ENCODE measurements around the gene DTNA. TPM values are rescaled to one million over a fixed set of nuclear protein-coding genes. Genes with fewer than 3 reads are reported as not detected.
A peak's percentile ranks its signal among the peaks of the same experiment; 100 is the strongest.

The DTNA gene
- polyA plus RNA-seq, 1 donor from 2014 or later, result 53.9 TPM

DNA sequence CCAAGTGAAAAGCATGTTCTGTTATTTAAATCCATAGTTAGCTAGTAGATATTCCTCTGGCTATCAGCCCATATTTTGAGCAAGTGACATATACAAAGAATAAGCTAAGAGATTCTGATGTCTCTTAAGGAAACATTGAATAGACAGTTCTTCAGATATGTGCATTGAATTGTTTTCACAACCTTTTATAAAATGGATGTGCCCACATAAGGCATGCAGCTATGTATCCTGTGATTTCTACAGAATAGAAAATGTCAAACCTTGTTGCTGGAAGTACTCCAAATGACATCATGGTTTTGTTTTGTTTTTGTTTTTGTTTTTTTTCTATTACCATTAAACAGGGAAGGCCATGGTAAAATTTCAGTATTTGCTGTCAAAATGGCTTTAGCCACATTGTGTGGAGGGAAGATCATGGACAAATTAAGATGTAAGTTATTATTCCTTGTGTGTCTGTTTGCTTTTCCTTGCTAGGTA, 95.8 kb downstream of the DTNA start:
- no peaks in the 10 kb centered on the region for H4K20me1 ChIP-seq (ENCODE audit: insufficient read depth)
- no peaks in the 10 kb centered on the region for H3K79me2 ChIP-seq (replicated peaks; ENCODE audit: insufficient read depth, low read length)
- H3K9me3 ChIP-seq (ENCODE audit: low read length), result no peaks in the 10 kb centered on the region
- H3K9ac ChIP-seq (ENCODE audit: low read length), result no peak overlapping the region
- no peaks in the 10 kb centered on the region for H3K9me2 ChIP-seq (ENCODE audit: insufficient read depth, low read length)
- TF ChIP-seq POLR2AphosphoS5 (IDR thresholded peaks at IDR 0.05) (peak; percentile 14), EP300 (conservative IDR thresholded peaks at IDR 0.05; ENCODE audit: poor library complexity, severe bottlenecking) (no peak)
- no peak overlapping the region for H3K4me2 ChIP-seq (ENCODE audit: low read length)
- H3K27me3 ChIP-seq (ENCODE audit: insufficient read depth, low read depth, low read length), result no peaks in the 10 kb centered on the region
- no peaks in the 10 kb centered on the region for H3K36me3 ChIP-seq (ENCODE audit: insufficient read depth, low read length)
- H2AFZ ChIP-seq (ENCODE audit: low read depth, low read length), result no peak overlapping the region
- no peak overlapping the region for H3K4me3 ChIP-seq (ENCODE audit: low read length)
- H3F3A ChIP-seq (ENCODE audit: insufficient read depth, low read length, poor library complexity, severe bottlenecking), result no peaks in the 10 kb centered on the region
- H3K27ac ChIP-seq (ENCODE audit: low read length), result no peak overlapping the region

DNA sequence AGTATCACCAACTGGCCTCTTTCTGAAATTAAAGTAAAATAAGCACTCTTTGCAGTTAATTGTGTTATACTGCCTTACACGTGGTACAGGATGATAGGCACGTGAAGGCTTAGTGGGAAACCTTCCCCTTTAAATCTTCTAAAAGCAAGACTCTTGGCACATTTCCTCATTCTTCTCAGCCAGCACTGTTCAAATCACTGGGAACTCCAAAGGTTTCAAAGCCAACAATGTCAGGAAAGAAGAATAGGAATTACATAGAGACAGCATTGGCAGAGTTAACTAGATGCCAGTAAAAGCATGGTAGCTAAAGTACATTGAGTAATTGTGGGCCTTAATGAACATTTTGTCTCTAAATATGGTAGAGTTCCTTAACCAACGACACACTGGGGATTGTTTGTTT, 96.4 kb downstream of the DTNA start:
- Histone ChIP-seq H3K4me3 (ENCODE audit: low read length) (no peak overlapping the region), H3K4me2 (ENCODE audit: low read length) (no peak overlapping the region), H3K27me3 (ENCODE audit: insufficient read depth, low read depth, low read length) (no peaks in the 10 kb centered on the region), H3K36me3 (ENCODE audit: insufficient read depth, low read length) (no peaks in the 10 kb centered on the region), H3F3A (ENCODE audit: insufficient read depth, low read length, poor library complexity, severe bottlenecking) (no peaks in the 10 kb centered on the region), H3K9ac (ENCODE audit: low read length) (no peak overlapping the region), H3K9me3 (ENCODE audit: low read length) (no peaks in the 10 kb centered on the region), H2AFZ (ENCODE audit: low read depth, low read length) (no peak overlapping the region), H3K27ac (ENCODE audit: low read length) (no peak overlapping the region), H4K20me1 (ENCODE audit: insufficient read depth) (no peaks in the 10 kb centered on the region), H3K79me2 (replicated peaks; ENCODE audit: insufficient read depth, low read length) (no peaks in the 10 kb centered on the region), H3K9me2 (ENCODE audit: insufficient read depth, low read length) (no peaks in the 10 kb centered on the region)
- no peak for TF ChIP-seq TAF1 (IDR thresholded peaks at IDR 0.05; ENCODE audit: low read depth)
- no peak for TF ChIP-seq RAD21 (conservative IDR thresholded peaks at IDR 0.05)
- TF ChIP-seq MXI1 (conservative IDR thresholded peaks at IDR 0.05; ENCODE audit: poor library complexity, severe bottlenecking), result no peak
- TF ChIP-seq, protein P1, sequence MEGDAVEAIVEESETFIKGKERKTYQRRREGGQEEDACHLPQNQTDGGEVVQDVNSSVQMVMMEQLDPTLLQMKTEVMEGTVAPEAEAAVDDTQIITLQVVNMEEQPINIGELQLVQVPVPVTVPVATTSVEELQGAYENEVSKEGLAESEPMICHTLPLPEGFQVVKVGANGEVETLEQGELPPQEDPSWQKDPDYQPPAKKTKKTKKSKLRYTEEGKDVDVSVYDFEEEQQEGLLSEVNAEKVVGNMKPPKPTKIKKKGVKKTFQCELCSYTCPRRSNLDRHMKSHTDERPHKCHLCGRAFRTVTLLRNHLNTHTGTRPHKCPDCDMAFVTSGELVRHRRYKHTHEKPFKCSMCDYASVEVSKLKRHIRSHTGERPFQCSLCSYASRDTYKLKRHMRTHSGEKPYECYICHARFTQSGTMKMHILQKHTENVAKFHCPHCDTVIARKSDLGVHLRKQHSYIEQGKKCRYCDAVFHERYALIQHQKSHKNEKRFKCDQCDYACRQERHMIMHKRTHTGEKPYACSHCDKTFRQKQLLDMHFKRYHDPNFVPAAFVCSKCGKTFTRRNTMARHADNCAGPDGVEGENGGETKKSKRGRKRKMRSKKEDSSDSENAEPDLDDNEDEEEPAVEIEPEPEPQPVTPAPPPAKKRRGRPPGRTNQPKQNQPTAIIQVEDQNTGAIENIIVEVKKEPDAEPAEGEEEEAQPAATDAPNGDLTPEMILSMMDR (IDR thresholded peaks at IDR 0.05; ENCODE audit: poor library complexity, severe bottlenecking), result no peak
- no peak for TF ChIP-seq POLR2AphosphoS5 (IDR thresholded peaks at IDR 0.05)
- TF ChIP-seq EP300 (conservative IDR thresholded peaks at IDR 0.05; ENCODE audit: poor library complexity, severe bottlenecking), result no peak
- no peak for TF ChIP-seq EZH2 (IDR thresholded peaks at IDR 0.05; ENCODE audit: borderline replicate concordance, insufficient read depth, low read length, poor library complexity, severe bottlenecking)
- TF ChIP-seq SMC3 (conservative IDR thresholded peaks at IDR 0.05; ENCODE audit: poor library complexity), result no peak

DNA sequence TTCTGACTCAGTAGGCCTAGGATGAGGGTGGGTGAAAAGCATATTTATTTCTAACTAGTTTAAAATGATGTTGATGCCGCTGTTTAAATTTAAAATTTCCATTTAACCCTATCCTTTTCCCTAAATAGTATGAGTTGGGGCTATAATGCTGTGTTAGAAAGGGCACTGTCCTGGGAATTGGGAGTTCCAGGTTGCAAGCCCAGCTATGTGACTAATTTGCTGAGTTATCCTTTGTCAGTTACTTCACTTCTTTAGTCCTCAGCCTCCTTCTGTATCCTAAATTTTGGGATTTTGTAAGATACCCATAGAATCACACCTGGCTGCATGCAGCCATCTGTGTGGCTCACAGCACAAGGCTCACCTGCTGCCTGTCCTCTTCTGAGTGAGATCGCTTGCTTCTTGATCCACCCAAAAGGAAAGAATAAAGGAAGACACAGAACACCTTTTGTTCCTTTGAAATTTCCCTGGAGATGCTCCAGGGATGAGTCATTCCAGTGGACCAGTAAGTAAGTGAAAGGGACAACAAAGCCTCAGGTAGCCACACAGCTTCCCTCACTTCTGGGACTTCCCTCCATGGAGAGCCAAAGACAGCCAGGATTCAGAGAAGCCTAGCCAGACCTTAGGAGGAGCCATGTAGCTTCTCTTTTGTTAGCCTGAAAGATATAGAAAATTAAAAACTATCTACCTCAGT, 97.2 kb downstream of the DTNA start:
- Histone ChIP-seq H3K36me3 (ENCODE audit: insufficient read depth, low read length) (no peaks in the 10 kb centered on the region), H3K9me2 (ENCODE audit: insufficient read depth, low read length) (no peaks in the 10 kb centered on the region), H3K79me2 (replicated peaks; ENCODE audit: insufficient read depth, low read length) (no peaks in the 10 kb centered on the region), H3F3A (ENCODE audit: insufficient read depth, low read length, poor library complexity, severe bottlenecking) (no peaks in the 10 kb centered on the region), H3K27ac (ENCODE audit: low read length) (no peak overlapping the region), H4K20me1 (ENCODE audit: insufficient read depth) (no peaks in the 10 kb centered on the region), H3K4me3 (ENCODE audit: low read length) (no peak overlapping the region), H3K9ac (ENCODE audit: low read length) (no peak overlapping the region), H3K4me2 (ENCODE audit: low read length) (no peak overlapping the region), H3K9me3 (ENCODE audit: low read length) (no peaks in the 10 kb centered on the region), H2AFZ (ENCODE audit: low read depth, low read length) (no peak overlapping the region), H3K27me3 (ENCODE audit: insufficient read depth, low read depth, low read length) (no peaks in the 10 kb centered on the region)
- TF ChIP-seq TAF1 (IDR thresholded peaks at IDR 0.05; ENCODE audit: low read depth), result no peak
- TF ChIP-seq POLR2AphosphoS5 (IDR thresholded peaks at IDR 0.05), result no peak
- no peak for TF ChIP-seq MXI1 (conservative IDR thresholded peaks at IDR 0.05; ENCODE audit: poor library complexity, severe bottlenecking)
- TF ChIP-seq EZH2 (IDR thresholded peaks at IDR 0.05; ENCODE audit: borderline replicate concordance, insufficient read depth, low read length, poor library complexity, severe bottlenecking), result no peak
- no peak for TF ChIP-seq RAD21 (conservative IDR thresholded peaks at IDR 0.05)
- TF ChIP-seq SMC3 (conservative IDR thresholded peaks at IDR 0.05; ENCODE audit: poor library complexity), result no peak
- TF ChIP-seq, protein P2, sequence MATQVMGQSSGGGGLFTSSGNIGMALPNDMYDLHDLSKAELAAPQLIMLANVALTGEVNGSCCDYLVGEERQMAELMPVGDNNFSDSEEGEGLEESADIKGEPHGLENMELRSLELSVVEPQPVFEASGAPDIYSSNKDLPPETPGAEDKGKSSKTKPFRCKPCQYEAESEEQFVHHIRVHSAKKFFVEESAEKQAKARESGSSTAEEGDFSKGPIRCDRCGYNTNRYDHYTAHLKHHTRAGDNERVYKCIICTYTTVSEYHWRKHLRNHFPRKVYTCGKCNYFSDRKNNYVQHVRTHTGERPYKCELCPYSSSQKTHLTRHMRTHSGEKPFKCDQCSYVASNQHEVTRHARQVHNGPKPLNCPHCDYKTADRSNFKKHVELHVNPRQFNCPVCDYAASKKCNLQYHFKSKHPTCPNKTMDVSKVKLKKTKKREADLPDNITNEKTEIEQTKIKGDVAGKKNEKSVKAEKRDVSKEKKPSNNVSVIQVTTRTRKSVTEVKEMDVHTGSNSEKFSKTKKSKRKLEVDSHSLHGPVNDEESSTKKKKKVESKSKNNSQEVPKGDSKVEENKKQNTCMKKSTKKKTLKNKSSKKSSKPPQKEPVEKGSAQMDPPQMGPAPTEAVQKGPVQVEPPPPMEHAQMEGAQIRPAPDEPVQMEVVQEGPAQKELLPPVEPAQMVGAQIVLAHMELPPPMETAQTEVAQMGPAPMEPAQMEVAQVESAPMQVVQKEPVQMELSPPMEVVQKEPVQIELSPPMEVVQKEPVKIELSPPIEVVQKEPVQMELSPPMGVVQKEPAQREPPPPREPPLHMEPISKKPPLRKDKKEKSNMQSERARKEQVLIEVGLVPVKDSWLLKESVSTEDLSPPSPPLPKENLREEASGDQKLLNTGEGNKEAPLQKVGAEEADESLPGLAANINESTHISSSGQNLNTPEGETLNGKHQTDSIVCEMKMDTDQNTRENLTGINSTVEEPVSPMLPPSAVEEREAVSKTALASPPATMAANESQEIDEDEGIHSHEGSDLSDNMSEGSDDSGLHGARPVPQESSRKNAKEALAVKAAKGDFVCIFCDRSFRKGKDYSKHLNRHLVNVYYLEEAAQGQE (IDR thresholded peaks at IDR 0.05; ENCODE audit: borderline replicate concordance), result no peak
- TF ChIP-seq EP300 (conservative IDR thresholded peaks at IDR 0.05; ENCODE audit: poor library complexity, severe bottlenecking), result no peak
- TF ChIP-seq, protein P1 (IDR thresholded peaks at IDR 0.05; ENCODE audit: poor library complexity, severe bottlenecking), result no peak
